Stimulated activated naive CD8-positive, alpha-beta T cell treated with anti-CD3 and anti-CD28 coated beads, Interleukin-15, Interleukin-2, amounts not matched to agents 100 U/mL and 50 U/mL, for 24 hours (primary cell): ENCODE data around the gene SMAD6.
"Not testable (repeated sequence)": the region's sequence is repeated elsewhere in the genome, so short reads cannot be mapped to it uniquely, and the experiment has no call there.

Source experiments
- ATAC-seq: fragments of 150-1000 bp; cut with Tn5 transposase; one replicate; pipeline ENCODE4 v1.10.0; 2021
- DNase-seq: peaks from one replicate; pipeline ENCODE4 v3.0.0; 2021

Gene SMAD6

GRCh38 chr15:66677336-66677735, 24.7 kb upstream of the SMAD6 start:
- DNase-seq (no peak), ATAC-seq (no peak)

- DNase-seq (no peak), ATAC-seq (no peak)
Measured at GRCh38 chr15:66679061-66679656, 22.9 kb upstream of the SMAD6 start.

DNA sequence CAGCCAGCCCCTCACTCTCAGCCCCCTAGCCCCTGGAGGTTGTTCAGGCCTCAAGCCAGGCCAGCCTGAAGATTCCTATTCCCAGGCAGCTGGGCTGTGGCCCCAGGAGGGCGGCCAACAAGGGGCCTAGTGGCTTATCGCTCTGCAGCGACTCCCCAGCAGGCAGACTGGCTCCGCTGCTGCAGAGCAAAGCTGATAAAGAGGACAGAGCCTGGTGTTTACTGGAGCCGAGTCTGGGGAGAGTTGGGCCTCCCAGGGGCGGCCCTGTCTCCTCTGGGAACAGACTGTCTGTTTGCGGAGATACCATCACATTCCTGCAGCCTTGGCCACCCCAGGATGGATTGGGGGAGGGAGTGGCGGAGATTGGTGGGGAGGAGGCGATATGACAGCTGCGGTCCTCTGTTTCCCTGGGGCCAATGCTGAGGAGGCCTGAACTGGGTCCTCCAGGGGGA, 22.4 kb upstream of the SMAD6 start:
- DNase-seq: no peak
- ATAC-seq: no peak

- ATAC-seq (no peak), DNase-seq (no peak)
Measured at GRCh38 chr15:66680502-66680901, 21.5 kb upstream of the SMAD6 start.

DNA sequence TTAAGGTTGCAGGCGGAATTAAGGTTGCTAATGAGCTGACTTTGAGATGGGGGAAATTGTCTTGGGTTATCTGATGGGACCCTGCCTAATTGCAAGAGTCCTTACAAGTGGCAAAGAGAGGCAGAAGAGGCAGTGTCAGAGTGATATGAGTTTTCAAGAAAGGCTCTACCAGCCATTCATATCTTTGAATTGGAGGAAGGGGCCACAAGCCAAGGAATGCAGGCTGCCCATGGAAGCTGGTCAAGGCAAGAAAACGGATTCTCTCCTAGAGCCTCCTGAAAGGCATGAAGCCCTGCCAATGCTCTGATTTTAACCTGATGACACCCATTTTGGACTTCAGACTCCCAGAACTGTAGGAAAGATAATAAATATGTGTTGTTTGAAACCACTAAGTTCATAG, 20.6 kb upstream of the SMAD6 start:
- DNase-seq: no peak
- ATAC-seq: no peak

DNA sequence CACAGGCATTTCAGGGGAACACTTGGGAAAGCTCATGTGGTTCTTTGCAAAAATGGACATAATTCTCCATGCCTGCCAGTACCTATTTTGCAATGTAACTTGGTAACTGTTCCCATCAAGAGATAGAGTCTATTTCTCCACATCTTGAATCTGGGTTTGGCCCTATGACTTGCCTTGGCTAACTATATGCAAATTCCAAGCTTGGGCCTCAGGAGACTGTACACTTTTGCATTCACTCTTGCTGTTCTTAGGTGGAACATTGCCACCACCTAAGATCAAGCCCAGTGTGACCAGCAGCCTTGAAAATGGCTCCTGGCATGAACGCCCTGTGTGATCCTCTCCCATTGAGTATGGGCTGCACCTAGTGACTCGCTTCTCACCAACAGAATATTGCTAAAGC, 19.8 kb upstream of the SMAD6 start:
- ATAC-seq: no peak
- no peak for DNase-seq

DNA sequence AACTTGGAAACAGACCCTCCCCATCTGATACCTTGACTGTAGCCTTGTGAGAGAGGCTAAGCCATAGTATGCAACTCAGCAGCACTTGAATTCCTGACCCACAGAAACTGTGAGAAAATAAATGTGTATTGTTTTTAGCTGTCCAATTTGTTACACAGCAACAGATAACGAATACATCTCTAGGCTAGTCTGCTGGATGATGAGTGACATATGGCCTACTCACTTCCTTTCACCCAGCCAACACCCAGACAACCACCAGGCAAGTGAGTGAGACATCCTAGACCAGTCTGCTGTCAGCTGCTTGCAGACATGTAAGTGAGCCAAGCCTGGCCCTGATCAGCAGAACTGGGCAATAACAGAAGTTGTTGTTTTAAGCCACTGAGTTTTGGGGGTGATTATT, 19.2 kb upstream of the SMAD6 start:
- DNase-seq: no peak
- ATAC-seq: no peak

DNA sequence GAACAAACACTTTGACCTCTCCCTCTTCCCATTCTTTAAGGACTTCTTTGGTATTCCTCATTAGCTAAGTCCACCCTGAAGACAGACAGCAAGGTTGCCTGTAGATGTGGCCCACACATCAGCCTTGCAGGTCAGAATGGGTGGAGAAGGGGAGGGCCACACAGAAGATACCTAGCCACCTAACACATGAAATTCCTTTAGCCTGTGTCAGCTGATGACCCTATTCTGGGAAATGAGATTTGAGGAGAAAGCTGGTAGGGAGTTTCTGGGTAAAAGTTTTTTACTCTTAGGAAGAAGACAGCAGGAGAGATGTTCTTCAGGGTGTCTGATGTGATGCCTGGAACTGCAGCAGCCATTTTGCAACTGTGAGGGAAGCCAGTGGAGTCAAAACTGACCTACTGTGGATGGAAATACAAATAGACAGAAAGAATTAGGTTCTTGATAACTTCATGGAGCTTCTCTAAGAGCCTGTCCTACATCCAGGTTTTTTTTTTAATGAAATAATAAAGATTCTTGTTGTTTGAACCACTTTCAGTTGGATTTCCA, 17.8 kb upstream of the SMAD6 start:
- ATAC-seq (no peak), DNase-seq (no peak)

GRCh38 chr15:66685638-66686150, 16.3 kb upstream of the SMAD6 start:
- no peak for ATAC-seq

GRCh38 chr15:66690912-66691311, 11.1 kb upstream of the SMAD6 start:
- not testable (repeated sequence) for ATAC-seq, DNase-seq

More at GRCh38 chr15:66685638-66686150, 16.3 kb upstream of the SMAD6 start:
- no peak for DNase-seq

GRCh38 chr15:66691727-66692126, 10.3 kb upstream of the SMAD6 start:
- DNase-seq (no peak), ATAC-seq (no peak)

GRCh38 chr15:66692391-66692790, 9.6 kb upstream of the SMAD6 start:
- ATAC-seq (no peak), DNase-seq (no peak)

DNA sequence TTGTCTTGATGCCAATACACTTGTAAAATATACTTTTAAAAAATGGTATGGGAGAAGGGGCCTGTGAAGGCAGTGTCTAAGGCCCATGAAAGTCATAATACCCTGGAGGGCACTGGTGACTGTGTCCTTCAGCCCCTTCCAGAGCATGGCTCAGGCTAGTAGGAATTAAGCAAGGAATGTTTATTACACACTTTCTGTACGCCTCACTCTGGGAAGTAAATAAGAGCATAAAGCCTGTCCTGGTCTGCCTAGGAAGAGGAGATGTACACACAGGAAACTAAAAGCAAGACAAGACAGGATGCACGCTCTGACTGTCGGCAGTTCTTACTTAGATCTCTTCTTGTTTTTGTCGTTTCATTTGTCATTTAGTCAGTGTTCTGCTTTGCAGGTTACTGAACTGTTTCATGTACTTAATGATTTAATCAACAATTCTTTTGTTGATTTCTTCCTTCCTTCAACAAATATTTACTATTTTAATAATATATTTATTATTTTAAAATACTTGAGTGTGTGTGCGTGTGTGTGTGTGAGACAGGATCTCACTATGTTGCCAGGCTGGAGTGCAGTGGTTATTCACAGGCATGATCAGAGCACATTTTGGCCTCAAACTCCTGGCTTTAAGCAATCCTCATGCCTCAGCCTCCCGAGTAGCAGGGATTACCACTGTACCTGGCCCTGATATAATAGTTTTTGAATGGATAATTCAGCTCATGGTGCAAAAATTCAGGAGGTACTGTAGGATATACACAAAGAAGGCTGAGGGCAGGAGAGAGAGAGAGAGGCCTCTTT, 9.0 kb upstream of the SMAD6 start:
- no peak for DNase-seq
- ATAC-seq: no peak

GRCh38 chr15:66696770-66697169, 5.3 kb upstream of the SMAD6 start:
- DNase-seq (no peak), ATAC-seq (no peak)

DNA sequence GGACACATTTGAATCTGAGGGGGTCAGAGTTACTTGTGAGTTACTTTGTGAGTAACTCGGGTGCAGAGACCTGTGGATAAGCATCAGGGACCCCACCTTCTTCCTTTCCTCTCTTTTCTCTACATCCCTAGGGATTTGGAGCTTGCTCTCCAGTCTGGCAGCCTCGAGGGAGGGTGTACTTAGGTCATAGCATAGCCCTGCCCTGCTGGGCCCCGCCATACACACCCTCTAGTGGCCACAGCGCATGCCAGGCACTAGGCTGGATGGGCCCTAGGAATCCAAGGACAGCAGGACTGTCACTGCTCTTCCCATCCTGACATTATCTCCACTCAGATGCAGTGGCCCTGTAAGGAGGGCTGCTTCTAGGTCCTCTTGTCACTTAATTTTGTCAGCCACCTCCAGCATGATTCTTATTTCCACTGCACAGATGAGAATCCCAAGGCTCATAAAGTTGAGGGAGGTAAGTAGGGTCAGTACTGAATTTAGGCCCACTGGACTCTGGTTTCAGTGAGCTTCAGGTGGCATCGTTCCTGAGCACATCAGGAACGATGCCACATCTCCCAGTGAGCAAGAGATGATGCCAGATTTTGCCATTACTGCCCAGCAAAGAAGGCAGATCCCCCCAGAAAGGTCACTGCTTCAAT, 3.6 kb upstream of the SMAD6 start:
- ATAC-seq (no peak), DNase-seq (peak; percentile 25)

- no peak for DNase-seq
- ATAC-seq: no peak
Measured at GRCh38 chr15:66698971-66699370, 3.1 kb upstream of the SMAD6 start.

- no peak for ATAC-seq
- DNase-seq: no peak
Measured at GRCh38 chr15:66700412-66700801, 1.6 kb upstream of the SMAD6 start.

GRCh38 chr15:66700802-66701421, 1.1 kb upstream of the SMAD6 start:
- DNase-seq: peak; percentile 91
- ATAC-seq: peak; percentile 84

DNA sequence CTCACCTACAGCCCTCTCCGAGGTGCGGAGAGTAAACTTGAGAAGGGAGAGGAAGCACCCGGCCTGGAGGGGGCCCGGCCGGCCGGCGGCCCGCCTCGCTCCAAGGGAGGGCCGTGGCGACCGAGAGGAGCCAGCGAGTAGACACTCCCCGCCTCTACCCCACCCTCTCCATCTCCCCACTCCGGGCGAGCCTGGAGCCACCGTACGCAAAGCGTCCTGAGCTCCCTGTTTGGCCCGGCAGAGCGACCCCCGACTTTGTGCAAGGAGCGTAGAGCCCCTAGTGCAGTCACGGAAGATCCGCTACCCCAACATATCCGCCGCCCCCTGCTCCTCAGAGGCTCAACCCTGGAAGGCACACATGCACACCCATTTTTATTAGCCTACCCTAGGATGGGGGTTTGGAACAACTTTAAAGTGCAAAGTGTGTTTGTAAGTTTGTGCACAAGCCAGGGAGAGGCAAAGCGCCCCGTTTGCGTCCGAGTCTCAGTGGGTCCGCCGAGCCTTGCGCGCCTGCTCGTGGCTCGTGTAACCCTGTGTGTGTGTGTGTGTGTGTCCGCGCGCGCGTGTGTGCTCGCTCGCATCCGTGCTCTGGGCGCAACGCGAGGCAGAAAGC, 508 bp upstream of the SMAD6 start:
- peak; percentile 13 for ATAC-seq
- DNase-seq: peak; percentile 32

DNA sequence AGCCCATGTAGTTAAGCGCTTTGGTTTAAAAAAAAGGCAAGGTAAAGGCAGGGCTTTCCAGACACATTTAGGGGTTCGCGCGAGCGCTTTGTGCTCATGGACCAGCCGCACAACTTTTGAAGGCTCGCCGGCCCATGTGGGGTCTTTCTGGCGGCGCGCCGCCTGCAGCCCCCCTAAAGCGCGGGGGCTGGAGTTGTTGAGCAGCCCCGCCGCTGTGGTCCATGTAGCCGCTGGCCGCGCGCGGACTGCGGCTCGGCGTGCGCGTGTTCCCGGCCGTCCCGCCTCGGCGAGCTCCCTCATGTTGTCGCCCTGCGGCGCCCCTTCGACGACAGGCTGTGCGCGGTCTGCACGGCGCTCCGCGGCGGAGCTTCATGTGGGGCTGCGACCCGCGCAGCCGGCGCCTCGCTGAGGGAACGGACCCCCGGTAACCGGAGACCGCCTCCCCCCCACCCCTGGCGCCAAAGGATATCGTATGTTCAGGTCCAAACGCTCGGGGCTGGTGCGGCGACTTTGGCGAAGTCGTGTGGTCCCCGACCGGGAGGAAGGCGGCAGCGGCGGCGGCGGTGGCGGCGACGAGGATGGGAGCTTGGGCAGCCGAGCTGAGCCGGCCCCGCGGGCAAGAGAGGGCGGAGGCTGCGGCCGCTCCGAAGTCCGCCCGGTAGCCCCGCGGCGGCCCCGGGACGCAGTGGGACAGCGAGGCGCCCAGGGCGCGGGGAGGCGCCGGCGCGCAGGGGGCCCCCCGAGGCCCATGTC, 927 bp downstream of the SMAD6 start:
- ATAC-seq (no peak), DNase-seq (peak; percentile 28)

DNA sequence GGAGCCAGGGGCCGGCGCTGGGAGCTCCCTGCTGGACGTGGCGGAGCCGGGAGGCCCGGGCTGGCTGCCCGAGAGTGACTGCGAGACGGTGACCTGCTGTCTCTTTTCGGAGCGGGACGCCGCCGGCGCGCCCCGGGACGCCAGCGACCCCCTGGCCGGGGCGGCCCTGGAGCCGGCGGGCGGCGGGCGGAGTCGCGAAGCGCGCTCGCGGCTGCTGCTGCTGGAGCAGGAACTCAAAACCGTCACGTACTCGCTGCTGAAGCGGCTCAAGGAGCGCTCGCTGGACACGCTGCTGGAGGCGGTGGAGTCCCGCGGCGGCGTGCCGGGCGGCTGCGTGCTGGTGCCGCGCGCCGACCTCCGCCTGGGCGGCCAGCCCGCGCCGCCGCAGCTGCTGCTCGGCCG, 1.5 kb downstream of the SMAD6 start:
- no peak for ATAC-seq
- DNase-seq: peak; percentile 16
